NCI-H774 (cell line): ENCODE results near the gene BUB3.

Experiments
- DNase-seq: peaks from one replicate; lab custom pipeline; 2025; lab: John Stamatoyannopoulos, UW

BUB3 gene

DNA sequence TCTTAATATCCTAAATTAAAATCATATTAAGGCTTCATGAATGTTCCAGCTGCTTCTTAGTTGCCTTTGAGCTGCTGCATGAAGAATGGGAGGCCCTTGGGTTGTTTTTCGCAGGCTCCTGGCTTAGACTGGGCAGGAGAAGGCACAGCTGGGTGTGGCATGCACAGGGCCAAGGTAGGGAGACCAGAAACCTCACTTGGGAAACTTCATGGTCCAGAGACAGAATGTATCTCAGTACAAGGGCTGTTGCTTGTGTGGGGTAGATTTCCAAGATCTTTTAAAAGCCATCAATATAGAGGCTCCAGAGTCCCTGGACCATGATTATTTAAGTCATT lies 49.9 kb downstream of the BUB3 start:
- DNase-seq: no peak

DNA sequence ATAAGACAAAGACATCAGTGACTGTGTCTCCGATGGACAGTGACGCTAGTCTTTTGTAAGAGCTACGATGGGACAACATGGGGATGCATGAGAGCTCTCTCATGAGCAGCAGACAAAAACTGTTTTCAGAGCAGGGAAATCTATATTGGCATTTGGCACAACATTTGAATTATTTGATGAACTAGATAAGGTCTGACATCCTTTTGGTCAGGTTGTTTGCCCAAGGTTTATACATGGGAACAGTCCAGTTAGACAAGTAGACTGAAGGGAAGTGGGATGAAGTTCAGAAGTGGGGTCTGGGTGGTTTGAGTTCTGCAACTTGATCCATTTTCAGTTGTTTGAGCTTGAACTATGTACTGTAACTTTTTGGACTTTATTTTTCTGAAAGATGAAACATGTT lies 50.8 kb downstream of the BUB3 start:
- DNase-seq: no peak

DNA sequence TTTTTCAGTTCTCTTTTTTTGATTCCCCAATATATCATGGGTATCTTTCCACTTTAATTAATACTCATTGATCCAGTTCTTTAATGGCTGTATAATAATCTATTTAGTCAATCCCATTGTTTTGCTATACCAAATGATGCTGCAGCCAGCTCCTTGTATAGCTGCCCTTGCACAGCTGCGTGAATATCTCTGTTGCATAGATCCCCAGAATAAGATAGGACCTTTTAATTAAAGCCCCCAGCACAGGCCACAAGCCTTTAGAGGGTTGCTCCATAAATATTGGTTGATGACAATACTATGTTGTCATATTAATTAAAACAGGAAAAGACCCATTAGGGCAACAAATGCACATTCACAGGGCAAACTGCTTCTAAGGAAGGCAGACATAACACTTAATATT lies 57.9 kb downstream of the BUB3 start:
- DNase-seq: no peak

DNA sequence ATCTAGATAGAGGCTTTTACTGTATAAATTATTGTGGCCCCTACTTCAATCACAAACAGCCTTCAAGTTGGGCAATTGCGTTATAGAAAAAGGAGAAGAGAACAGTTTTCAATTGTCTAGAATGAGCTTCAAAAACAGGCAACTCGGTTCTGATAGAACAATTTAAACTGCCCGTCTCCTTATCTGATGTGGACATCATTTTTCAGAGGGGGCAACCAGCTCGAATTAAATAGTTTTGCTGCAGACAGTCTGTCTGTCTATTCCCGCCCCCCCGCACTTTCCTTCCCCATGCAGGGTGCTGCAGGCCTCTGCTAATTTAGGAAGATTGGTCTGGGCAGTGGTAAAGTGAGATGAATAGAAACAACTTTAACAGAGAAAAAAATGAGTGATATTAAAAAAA lies 58.4 kb downstream of the BUB3 start:
- DNase-seq: no peak

DNA sequence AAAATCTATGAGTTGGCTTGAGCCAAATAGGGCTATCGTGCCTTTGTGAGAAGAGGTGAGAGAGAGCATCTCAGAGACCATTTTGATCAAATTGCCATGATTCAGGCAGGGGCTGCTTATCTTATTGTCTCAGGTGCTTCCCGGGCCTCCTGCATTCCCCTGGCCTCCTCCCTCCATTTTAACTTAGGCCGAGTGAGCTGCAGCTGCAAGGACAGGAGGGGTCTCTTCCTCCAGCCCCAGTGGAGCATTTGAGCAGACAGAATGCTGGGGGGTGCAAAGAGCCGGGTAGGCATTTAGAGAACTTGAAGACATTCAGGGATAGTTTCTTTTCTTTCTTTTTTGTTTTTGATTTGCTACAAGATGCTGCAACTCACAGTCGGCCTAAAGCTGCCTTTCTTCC lies 59.0 kb downstream of the BUB3 start:
- DNase-seq: no peak
